ENCODE results near the gene PDZD2.

GRCh38 chr5:31965227-31965626, 326.3 kb downstream of the PDZD2 start:
- TF ChIP-seq CTCF (conservative IDR thresholded peaks at IDR 0.05; ENCODE audit: low read length), result no peak
- no peak for TF ChIP-seq EZH2phosphoT487 (IDR thresholded peaks at IDR 0.05; ENCODE audit: borderline replicate concordance)

Measured in Loucy (cell line).